Measurements from ENCODE around the gene ABHD16A.
A peak's percentile ranks its signal among the peaks of the same experiment; 100 is the strongest.

Gene ABHD16A

DNA sequence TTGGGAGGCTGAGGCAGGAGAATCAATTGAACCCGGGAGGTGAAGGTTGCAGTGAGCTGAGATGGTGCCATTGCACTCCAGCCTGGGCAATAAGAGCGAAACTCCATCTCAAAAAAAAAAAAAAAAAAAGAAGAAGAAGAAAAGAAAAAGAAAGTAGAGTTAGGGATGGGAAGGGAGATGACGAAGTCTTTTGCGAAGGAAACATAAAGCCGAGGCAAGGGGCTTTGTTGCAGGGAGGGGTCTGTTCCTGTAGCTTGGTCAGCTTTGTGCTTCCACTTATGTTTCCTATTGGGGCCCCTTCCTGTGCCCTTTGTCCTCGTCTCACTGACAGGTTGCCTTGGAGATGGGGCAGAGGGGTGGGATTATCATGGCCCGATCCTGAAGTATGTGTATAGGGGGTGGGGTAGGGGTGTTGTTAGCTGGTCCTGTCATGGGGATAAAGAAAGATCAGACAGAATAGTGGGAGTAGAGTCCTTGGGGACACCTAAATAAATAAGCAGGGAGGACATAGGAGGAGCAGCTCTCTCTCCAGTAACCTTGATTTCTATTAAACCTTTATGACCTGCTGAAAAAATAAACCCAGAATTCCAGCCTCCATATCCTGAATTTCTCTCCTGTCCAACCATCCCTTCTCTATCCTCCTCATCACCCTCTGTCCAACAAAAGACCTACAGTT is 34.3 kb upstream of the ABHD16A start:
- TF ChIP-seq, protein P1, sequence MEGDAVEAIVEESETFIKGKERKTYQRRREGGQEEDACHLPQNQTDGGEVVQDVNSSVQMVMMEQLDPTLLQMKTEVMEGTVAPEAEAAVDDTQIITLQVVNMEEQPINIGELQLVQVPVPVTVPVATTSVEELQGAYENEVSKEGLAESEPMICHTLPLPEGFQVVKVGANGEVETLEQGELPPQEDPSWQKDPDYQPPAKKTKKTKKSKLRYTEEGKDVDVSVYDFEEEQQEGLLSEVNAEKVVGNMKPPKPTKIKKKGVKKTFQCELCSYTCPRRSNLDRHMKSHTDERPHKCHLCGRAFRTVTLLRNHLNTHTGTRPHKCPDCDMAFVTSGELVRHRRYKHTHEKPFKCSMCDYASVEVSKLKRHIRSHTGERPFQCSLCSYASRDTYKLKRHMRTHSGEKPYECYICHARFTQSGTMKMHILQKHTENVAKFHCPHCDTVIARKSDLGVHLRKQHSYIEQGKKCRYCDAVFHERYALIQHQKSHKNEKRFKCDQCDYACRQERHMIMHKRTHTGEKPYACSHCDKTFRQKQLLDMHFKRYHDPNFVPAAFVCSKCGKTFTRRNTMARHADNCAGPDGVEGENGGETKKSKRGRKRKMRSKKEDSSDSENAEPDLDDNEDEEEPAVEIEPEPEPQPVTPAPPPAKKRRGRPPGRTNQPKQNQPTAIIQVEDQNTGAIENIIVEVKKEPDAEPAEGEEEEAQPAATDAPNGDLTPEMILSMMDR (IDR thresholded peaks at IDR 0.05; ENCODE audit: low read depth, low read length), result no peak
- H3K27ac ChIP-seq, result peak overlapping the region; percentile 61
- no peak overlapping the region for H3K4me3 ChIP-seq (ENCODE audit: low read depth, low read length)
- H3K9me3 ChIP-seq (ENCODE audit: severe bottlenecking), result peaks cover 4% of the 10 kb centered on the region
- H3K27me3 ChIP-seq (ENCODE audit: insufficient read depth, low read depth, severe bottlenecking), result no peaks in the 10 kb centered on the region
- DNase-seq, result peak; percentile 62
- peaks cover 22% of the 10 kb centered on the region for H3K36me3 ChIP-seq

DNA sequence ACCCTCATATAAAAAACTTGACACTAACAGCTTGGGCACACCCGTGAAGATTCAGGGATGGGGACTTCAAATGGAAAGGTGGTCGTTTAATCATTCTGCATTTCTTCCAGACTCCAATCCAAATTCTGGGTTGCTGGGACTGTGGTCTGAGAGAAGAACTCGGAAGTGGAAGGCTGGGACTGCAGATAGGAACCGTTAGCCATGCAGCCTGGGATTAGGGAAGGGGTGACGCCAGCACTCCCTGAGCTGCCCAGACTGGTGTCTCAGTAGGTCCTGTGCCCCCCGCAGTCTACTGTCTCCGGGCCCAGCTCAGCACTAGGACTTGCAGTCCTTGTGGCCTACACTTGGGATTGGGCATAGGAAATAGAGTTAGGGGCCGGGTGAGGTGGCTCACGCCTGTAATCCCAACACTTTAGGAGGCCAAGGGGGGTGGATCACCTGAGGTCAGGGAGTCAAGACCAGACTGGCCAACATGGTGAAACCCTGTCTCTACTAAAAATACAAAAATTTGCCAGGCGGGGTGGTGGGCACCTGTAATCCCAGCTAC is 33.7 kb upstream of the ABHD16A start:
- H3K27ac ChIP-seq, result peak overlapping the region; percentile 61
- TF ChIP-seq, protein P1 (IDR thresholded peaks at IDR 0.05; ENCODE audit: low read depth, low read length), result no peak

DNA sequence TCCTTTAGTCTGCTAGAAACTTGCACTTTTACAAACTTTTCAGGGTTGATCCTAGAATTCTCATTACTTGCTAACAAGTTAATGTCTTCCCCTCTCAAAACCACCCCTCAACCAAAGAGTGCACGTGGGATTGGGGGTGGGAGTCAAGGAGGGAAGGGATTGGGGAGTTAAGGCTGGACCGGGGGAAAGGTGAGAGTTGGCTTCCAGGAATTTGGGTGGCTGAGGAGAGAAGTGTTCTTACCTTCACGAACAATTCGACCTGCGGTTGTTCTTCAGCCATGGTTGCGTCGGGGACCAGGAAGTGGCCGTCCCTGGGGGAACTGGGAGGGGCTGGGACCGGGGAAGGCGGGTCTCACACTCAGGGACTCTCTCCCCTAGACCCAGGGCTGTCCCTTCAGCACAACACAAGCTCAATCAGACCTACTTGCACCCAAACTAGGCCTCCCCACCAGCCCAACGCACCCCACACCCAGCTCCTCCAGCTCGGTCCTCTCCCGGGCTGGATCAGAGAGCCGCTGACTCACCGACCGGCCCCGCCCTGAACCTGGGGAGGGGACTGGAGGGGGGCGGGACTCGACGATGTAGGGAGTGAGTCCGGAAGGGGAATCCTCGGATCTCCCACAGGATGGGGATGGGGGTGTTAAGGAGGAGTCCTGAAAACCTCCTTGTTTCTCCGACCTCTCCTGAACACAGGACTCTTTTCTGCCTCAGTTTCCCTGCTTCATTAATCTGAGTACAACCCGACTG is 33.1 kb upstream of the ABHD16A start, which contains the start of gene CLIC1:
Gene CLIC1 (minus strand): TSS at position 510 of the 747 bp plus-strand sequence. CDS start 230 bp downstream, at position 280.
- Histone ChIP-seq H3K36me3 (peaks cover 35% of the 10 kb centered on the region), H3K9me3 (ENCODE audit: severe bottlenecking) (peaks cover 4% of the 10 kb centered on the region), H3K27me3 (ENCODE audit: insufficient read depth, low read depth, severe bottlenecking) (no peaks in the 10 kb centered on the region), H3K27ac (peak within 1 kb of the TSS; percentile 61), H3K4me3 (ENCODE audit: low read depth, low read length) (peak within 1 kb of the TSS; percentile 74)
- TF ChIP-seq, protein P1 (IDR thresholded peaks at IDR 0.05; ENCODE audit: low read depth, low read length), result no peak
- DNase-seq, result peak; percentile 91

More for the DNA sequence above, 33.7 kb upstream of the ABHD16A start:
- H3K36me3 ChIP-seq, result peaks cover 28% of the 10 kb centered on the region
- peaks cover 4% of the 10 kb centered on the region for H3K9me3 ChIP-seq (ENCODE audit: severe bottlenecking)
- DNase-seq, result no peak
- no peaks in the 10 kb centered on the region for H3K27me3 ChIP-seq (ENCODE audit: insufficient read depth, low read depth, severe bottlenecking)
- H3K4me3 ChIP-seq (ENCODE audit: low read depth, low read length), result peak overlapping the region; percentile 74

DNA sequence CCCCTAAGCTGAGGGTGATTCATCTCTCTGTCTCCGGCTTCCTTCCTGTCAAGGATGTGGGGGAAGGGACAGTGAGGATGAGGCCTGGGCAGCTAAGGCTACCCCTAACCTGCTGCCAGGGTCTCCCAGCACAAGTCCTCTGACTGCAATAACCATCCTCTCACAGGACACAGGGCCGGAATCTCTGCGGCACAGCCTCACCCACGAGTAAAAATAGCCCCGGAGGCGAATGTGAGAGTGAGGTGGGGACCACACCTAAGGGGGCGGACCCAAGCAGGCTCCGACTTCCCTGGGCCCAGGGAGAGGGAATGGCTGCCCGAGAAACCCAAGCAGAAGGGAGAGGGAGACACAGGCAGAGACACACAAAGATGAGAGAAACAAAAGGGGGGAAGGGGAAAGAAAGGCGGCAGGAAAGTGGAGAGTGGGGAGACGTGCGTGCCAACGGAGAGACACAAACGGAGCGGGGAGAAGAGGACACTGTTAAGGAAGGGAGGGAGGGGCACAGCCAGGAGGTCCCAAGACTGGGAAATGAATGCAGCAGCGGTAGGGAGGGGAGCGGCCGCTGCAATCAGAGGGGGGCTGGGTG is 31.8 kb upstream of the ABHD16A start:
- H3K36me3 ChIP-seq, result peaks cover 39% of the 10 kb centered on the region
- TF ChIP-seq, protein P1 (IDR thresholded peaks at IDR 0.05; ENCODE audit: low read depth, low read length), result no peak
- no peaks in the 10 kb centered on the region for H3K27me3 ChIP-seq (ENCODE audit: insufficient read depth, low read depth, severe bottlenecking)
- H3K27ac ChIP-seq, result peak overlapping the region; percentile 30
- DNase-seq, result peak; percentile 74
- H3K9me3 ChIP-seq (ENCODE audit: severe bottlenecking), result peaks cover 2% of the 10 kb centered on the region
- peak overlapping the region; percentile 74 for H3K4me3 ChIP-seq (ENCODE audit: low read depth, low read length)

DNA sequence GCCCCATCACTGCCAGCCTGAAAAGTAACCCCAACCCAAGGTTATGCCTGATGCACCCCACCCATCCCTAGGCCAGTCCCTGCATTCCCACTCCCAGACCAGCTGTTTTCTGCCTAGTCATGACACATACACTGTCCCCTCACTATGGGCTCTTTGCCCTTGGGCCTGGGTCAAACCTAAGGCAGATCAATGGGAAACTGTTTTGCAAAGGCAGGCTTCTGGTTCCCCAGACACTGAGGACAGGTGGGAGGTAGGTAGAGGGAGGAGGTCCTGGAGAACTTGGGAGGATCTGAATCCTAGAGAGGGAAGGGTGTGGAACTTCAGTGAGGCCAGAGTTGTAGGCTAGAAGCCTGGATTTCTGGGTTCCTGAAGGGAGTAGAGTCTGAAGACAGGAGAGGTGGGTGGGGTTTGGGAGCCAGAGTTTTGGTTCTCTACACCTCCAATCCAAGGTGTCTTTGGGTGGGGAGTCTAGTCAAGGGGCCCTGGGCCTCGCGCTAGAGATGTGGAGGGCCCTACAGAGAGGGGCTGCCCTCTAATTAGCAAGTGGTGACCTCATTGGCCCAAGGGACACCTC is 31.2 kb upstream of the ABHD16A start:
- H3K9me3 ChIP-seq (ENCODE audit: severe bottlenecking), result no peaks in the 10 kb centered on the region
- H3K27me3 ChIP-seq (ENCODE audit: insufficient read depth, low read depth, severe bottlenecking), result no peaks in the 10 kb centered on the region
- TF ChIP-seq, protein P1 (IDR thresholded peaks at IDR 0.05; ENCODE audit: low read depth, low read length), result no peak
- peaks cover 39% of the 10 kb centered on the region for H3K36me3 ChIP-seq
- DNase-seq, result no peak
- H3K4me3 ChIP-seq (ENCODE audit: low read depth, low read length), result peak overlapping the region; percentile 74; the same call in 1 of the 2 replicates
- H3K27ac ChIP-seq, result peak overlapping the region; percentile 30

All from WERI-Rb-1 (cell line).